PC-3 (cell line): ENCODE data around the gene IGF1.

ENCODE experiments used
- EZH2 ChIP-seq: fragments of 300-600 bp; sonication (generic); IDR thresholded peaks from one replicate; pipeline ENCODE4 v1.6.1; 2017; ENCODE audit warnings: antibody characterized with exemption, mild to moderate bottlenecking, low read length; ENCODE audit not compliant: unreplicated experiment
- EZH2phosphoT487 ChIP-seq: fragments of 300-600 bp; sonication (generic); IDR thresholded peaks from 2 replicates; pipeline ENCODE4 v1.6.1; 2018; ENCODE audit warnings: mild to moderate bottlenecking, antibody characterized with exemption, low read length, borderline replicate concordance
- TF ChIP-seq, protein P1 (sequence below): fragments of 300-600 bp; sonication (generic); conservative IDR thresholded peaks from 2 replicates; pipeline ENCODE4 v1.5.1; 2017; ENCODE audit warnings: antibody characterized with exemption, low read depth, mild to moderate bottlenecking, low read length

DNA sequence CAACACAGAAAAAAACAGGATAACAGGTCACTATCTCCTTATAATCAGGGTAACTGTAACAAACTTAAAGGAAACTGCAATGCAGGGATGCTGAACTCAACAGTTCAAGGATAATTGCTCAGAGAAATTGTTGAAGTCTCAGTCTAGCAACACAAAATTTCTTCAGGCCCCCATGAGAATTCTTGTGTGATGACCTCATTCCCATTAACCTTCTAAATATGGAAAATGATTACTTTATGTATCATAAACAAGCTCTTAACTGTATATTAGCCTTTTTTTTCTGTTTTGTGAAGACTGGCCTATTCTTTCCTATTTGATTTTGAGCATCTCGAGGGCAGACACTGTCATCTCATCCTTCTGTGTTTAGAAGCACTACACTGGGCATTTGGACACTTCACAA, 47.1 kb downstream of the IGF1 start:
- TF ChIP-seq, protein P1, sequence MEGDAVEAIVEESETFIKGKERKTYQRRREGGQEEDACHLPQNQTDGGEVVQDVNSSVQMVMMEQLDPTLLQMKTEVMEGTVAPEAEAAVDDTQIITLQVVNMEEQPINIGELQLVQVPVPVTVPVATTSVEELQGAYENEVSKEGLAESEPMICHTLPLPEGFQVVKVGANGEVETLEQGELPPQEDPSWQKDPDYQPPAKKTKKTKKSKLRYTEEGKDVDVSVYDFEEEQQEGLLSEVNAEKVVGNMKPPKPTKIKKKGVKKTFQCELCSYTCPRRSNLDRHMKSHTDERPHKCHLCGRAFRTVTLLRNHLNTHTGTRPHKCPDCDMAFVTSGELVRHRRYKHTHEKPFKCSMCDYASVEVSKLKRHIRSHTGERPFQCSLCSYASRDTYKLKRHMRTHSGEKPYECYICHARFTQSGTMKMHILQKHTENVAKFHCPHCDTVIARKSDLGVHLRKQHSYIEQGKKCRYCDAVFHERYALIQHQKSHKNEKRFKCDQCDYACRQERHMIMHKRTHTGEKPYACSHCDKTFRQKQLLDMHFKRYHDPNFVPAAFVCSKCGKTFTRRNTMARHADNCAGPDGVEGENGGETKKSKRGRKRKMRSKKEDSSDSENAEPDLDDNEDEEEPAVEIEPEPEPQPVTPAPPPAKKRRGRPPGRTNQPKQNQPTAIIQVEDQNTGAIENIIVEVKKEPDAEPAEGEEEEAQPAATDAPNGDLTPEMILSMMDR = no peak
- TF ChIP-seq EZH2 = no peak
- TF ChIP-seq EZH2phosphoT487 = no peak
